ENCODE measurements around the gene AS3MT.
"Not testable (repeated sequence)": the region's sequence is repeated elsewhere in the genome, so short reads cannot be mapped to it uniquely, and the experiment has no call there.

The AS3MT gene

GRCh38 chr10:102855731-102856436, 13.4 kb upstream of the AS3MT start:
- not testable (repeated sequence) for DNase-seq (ENCODE audit: low read depth in 2 of 3, low spot score in 2 of 3)

- no peak for DNase-seq (ENCODE audit: low read depth in 2 of 3, low spot score in 2 of 3)
Observed at GRCh38 chr10:102856758-102857424, 12.4 kb upstream of the AS3MT start.

GRCh38 chr10:102859911-102860310, 9.4 kb upstream of the AS3MT start:
- no peak for DNase-seq (ENCODE audit: low read depth in 2 of 3, low spot score in 2 of 3)

- no peak for DNase-seq (ENCODE audit: low read depth in 2 of 3, low spot score in 2 of 3)
Observed at GRCh38 chr10:102863660-102864059, 5.6 kb upstream of the AS3MT start.

- DNase-seq (ENCODE audit: low read depth in 2 of 3, low spot score in 2 of 3) = no peak
Observed at GRCh38 chr10:102865620-102866019, 3.6 kb upstream of the AS3MT start.

- no peak for DNase-seq (ENCODE audit: low read depth in 2 of 3, low spot score in 2 of 3)
Observed at GRCh38 chr10:102868911-102869257, 386 bp upstream of the AS3MT start.

- DNase-seq (ENCODE audit: low read depth in 2 of 3, low spot score in 2 of 3) = no peak
Observed at GRCh38 chr10:102870221-102870620, 951 bp downstream of the AS3MT start.

GRCh38 chr10:102872163-102872562, 2.9 kb downstream of the AS3MT start:
- no peak for DNase-seq (ENCODE audit: low read depth in 2 of 3, low spot score in 2 of 3)

GRCh38 chr10:102876747-102877153, 7.5 kb downstream of the AS3MT start:
- DNase-seq (ENCODE audit: low read depth in 2 of 3, low spot score in 2 of 3) = no peak

GRCh38 chr10:102878629-102879028, 9.4 kb downstream of the AS3MT start:
- no peak for DNase-seq (ENCODE audit: low read depth in 2 of 3, low spot score in 2 of 3)

GRCh38 chr10:102880256-102880655, 11.0 kb downstream of the AS3MT start:
- DNase-seq (ENCODE audit: low read depth in 2 of 3, low spot score in 2 of 3) = no peak

GRCh38 chr10:102888048-102888447, 18.8 kb downstream of the AS3MT start:
- no peak for DNase-seq (ENCODE audit: low read depth in 2 of 3, low spot score in 2 of 3)

GRCh38 chr10:102894466-102895213, 25.4 kb downstream of the AS3MT start:
- no peak for DNase-seq (ENCODE audit: low read depth in 2 of 3, low spot score in 2 of 3)

GRCh38 chr10:102900006-102900405, 30.7 kb downstream of the AS3MT start:
- no peak for DNase-seq (ENCODE audit: low read depth in 2 of 3, low spot score in 2 of 3)

- no peak for DNase-seq (ENCODE audit: low read depth in 2 of 3, low spot score in 2 of 3)
Observed at GRCh38 chr10:102904346-102904745, 35.1 kb downstream of the AS3MT start.

GRCh38 chr10:102906507-102906906, 37.2 kb downstream of the AS3MT start:
- no peak for DNase-seq (ENCODE audit: low read depth in 2 of 3, low spot score in 2 of 3)

- no peak for DNase-seq (ENCODE audit: low read depth in 2 of 3, low spot score in 2 of 3)
Observed at GRCh38 chr10:102914781-102915180, 45.5 kb downstream of the AS3MT start.

GRCh38 chr10:102916173-102916572, 46.9 kb downstream of the AS3MT start:
- no peak for DNase-seq (ENCODE audit: low read depth in 2 of 3, low spot score in 2 of 3)

- DNase-seq (ENCODE audit: low read depth in 2 of 3, low spot score in 2 of 3) = peak; percentile 56 to 77 (median 70)
Observed at GRCh38 chr10:102917314-102917961, 48.2 kb downstream of the AS3MT start.

- DNase-seq (ENCODE audit: low read depth in 2 of 3, low spot score in 2 of 3) = peak; percentile 94 to 97 (median 94)
Observed at GRCh38 chr10:102917962-102918816, 48.9 kb downstream of the AS3MT start, which contains the start of gene CNNM2. CNNM2 (plus strand) TSS chr10:102918294; CDS start chr10:102918481, 187 bp downstream.

Measured in activated CD8-positive, alpha-beta memory T cell treated with anti-CD3 and anti-CD28 coated beads for 48 hours (primary cell).